K562 (cell line): ENCODE results near the gene QPRT. TPM values are rescaled to one million over a fixed set of nuclear protein-coding genes. Genes with fewer than 3 reads are reported as not detected.
A peak's percentile ranks its signal among the peaks of the same experiment; 100 is the strongest.

Experiments
- DACH1 ChIP-seq: fragments of 450-650 bp; IDR thresholded peaks from 2 replicates; pipeline ENCODE4 v1.6.1; 2018; ENCODE audit not compliant: partially characterized antibody
- GABPB1 ChIP-seq: sonication (generic); formaldehyde crosslinking; IDR thresholded peaks from 2 replicates; pipeline ENCODE4 v1.8.0; 2022; ENCODE audit warnings: mild to moderate bottlenecking, missing genetic modification reagents
- GABPB2 ChIP-seq: fragments of 250-450 bp; sonication (Bioruptor Pico); conservative IDR thresholded peaks from 2 replicates; pipeline ENCODE4 v1.5.1; 2021; ENCODE audit warnings: mild to moderate bottlenecking
- NCOR1 ChIP-seq: fragments of 450-650 bp; IDR thresholded peaks from 2 replicates; pipeline ENCODE4 v1.6.1; 2016; ENCODE audit warnings: mild to moderate bottlenecking, moderate library complexity
- PHB ChIP-seq: fragments of 250-450 bp; sonication (Bioruptor Pico); IDR thresholded peaks from 2 replicates; pipeline ENCODE4 v1.5.0; 2021
- PHF8 ChIP-seq: fragments of 200-600 bp; sonication (generic); IDR thresholded peaks from 2 replicates; pipeline ENCODE4 v1.6.1; 2012; ENCODE audit warnings: mixed run types, mild to moderate bottlenecking, inconsistent platforms, low read length, moderate library complexity, borderline replicate concordance
- RBM15 ChIP-seq: fragments of 200-400 bp; formaldehyde crosslinking; IDR thresholded peaks from 2 replicates; pipeline ENCODE4 v1.6.1; 2018; ENCODE audit warnings: mild to moderate bottlenecking, low read length, moderate library complexity; ENCODE audit not compliant: insufficient read depth
- SMARCB1 ChIP-seq: IDR thresholded peaks from 2 replicates; pipeline ENCODE4 v1.6.1; 2011; ENCODE audit warnings: improper control_type of control experiment, low read depth; ENCODE audit not compliant: insufficient read length
- ZFP36 ChIP-seq: fragments of 150-350 bp; IDR thresholded peaks from 2 replicates; pipeline ENCODE4 v1.6.1; 2018; ENCODE audit warnings: low read length, low read depth; ENCODE audit not compliant: partially characterized antibody
- ZNF146 ChIP-seq: IDR thresholded peaks from one replicate; pipeline ENCODE4 v1.6.1; 2018; ENCODE audit warnings: missing compliant biosample characterization; ENCODE audit not compliant: unreplicated experiment
- ZNF274 ChIP-seq: IDR thresholded peaks from 2 replicates; pipeline ENCODE4 v1.6.1; 2011; ENCODE audit warnings: low read depth, mild to moderate bottlenecking, low read length, moderate library complexity, borderline replicate concordance
- ZNF311 ChIP-seq: fragments of 250-450 bp; sonication (Bioruptor Pico); IDR thresholded peaks from 2 replicates; pipeline ENCODE4 v1.4.0; 2020; ENCODE audit warnings: mild to moderate bottlenecking, moderate library complexity
- ZNF551 ChIP-seq: fragments of 250-450 bp; sonication (Bioruptor Pico); IDR thresholded peaks from 2 replicates; pipeline ENCODE4 v1.5.0; 2021; ENCODE audit warnings: mild to moderate bottlenecking, moderate library complexity
- polyA plus RNA-seq, 8 experiments: library from polyadenylated mRNA; depleted of rRNA in 4 of 8; stranded (reverse) in 5 of 8; unstranded in 3 of 8; fragments of >200 nt; fragmentation: Nextera tagmentation in 2 of 8; fragmentation: Illumina TruSeq in 1 of 8; extraction: Ambion mirVana in 2 of 8; extraction: Trizol in 1 of 8; gene quantifications; 2 replicates each; pipeline versions ENCODE4 v1.2.1 to v1.2.3, GENCODE V29; 2011 to 2014; ENCODE audit warnings: inconsistent platforms in 1 of 8, missing spikeins in 1 of 8
- total RNA-seq, 7 experiments: library from RNA; depleted of rRNA in 6 of 7; stranded (reverse); fragments of >200 nt in 6 of 7; fragmentation: Illumina TruSeq in 2 of 7; extraction: Trizol in 2 of 7; gene quantifications; 2 replicates each; pipeline versions ENCODE4 v1.2.1 to v1.2.3, GENCODE V29; 2011 to 2021; ENCODE audit warnings: low replicate concordance in 1 of 7
- TF ChIP-seq, protein P1 (sequence below), 3 experiments: fragments of 200-800 bp in 1 of 3; sonication (Bioruptor generic) in 1 of 3; sonication (generic) in 1 of 3; formaldehyde crosslinking in 1 of 3; IDR thresholded peaks; 2 replicates each; pipeline versions ENCODE4 v1.6.1 to v1.8.0; 2016 to 2022; ENCODE audit warnings: mild to moderate bottlenecking in 2 of 3, missing compliant biosample characterization in 2 of 3, missing genetic modification characterization in 2 of 3, missing genetic modification reagents in 1 of 3
- TF ChIP-seq, protein P2 (sequence below): fragments of 250-450 bp; sonication (Bioruptor Pico); IDR thresholded peaks from 2 replicates; pipeline ENCODE4 v1.8.0; 2022; ENCODE audit warnings: inconsistent platforms, mild to moderate bottlenecking, moderate library complexity, borderline replicate concordance
- TF ChIP-seq, protein P3 (sequence below): fragments of 250-450 bp; sonication (Bioruptor Pico); IDR thresholded peaks from 2 replicates; pipeline ENCODE4 v1.9.0; 2021; ENCODE audit warnings: mild to moderate bottlenecking, inconsistent platforms
- TF ChIP-seq, protein P4 (sequence below): fragments of 250-450 bp; sonication (Bioruptor Pico); IDR thresholded peaks from 2 replicates; pipeline ENCODE4 v1.8.0; 2021; ENCODE audit warnings: moderate library complexity, mild to moderate bottlenecking, inconsistent platforms
- TF ChIP-seq, protein P5 (sequence below): sonication (generic); formaldehyde crosslinking; IDR thresholded peaks from 2 replicates; pipeline ENCODE4 v1.8.1; 2023; ENCODE audit warnings: mild to moderate bottlenecking, missing genetic modification reagents

QPRT gene
- total and polyA plus RNA-seq, 9 of the 15 experiments (the other 6 are each of a cell fraction or from before 2014, with no cell fraction given): 7.7 to 112 (median 64.1) TPM

DNA sequence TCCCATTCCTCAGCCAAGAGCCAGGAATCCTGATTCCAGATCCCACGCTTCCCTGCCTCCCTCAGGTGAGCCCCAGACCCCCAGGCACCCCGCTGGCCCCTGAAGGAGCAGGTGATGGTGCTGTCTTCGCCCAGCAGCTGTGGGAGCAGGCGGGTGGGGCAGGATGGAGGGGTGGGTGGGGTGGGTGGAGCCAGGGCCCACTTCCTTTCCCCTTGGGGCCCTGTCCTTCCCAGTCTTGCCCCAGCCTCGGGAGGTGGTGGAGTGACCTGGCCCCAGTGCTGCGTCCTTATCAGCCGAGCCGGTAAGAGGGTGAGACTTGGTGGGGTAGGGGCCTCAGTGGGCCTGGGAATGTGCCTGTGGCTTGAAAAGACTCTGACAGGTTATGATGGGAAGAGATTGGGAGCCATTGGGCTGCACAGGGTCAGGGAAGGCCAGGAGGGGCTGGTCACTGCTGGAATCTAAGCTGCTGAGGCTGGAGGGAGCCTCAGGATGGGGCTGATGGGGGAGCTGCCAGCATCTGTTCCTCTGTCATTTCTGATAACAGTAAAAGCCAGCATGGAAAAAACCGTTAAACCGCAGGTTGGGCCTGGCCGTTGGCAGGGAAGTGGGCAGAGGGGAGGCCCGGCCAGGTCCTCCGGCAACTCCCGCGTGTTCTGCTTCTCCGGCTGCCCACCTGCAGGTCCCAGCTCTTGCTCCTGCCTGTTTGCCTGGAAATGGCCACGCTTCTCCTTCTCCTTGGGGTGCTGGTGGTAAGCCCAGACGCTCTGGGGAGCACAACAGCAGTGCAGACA is 15.8 kb upstream of the QPRT start, which contains the start of gene SPN (continued):
- no peak for TF ChIP-seq ZNF146 (CRISPR knock-in tag)
- TF ChIP-seq, protein P1, sequence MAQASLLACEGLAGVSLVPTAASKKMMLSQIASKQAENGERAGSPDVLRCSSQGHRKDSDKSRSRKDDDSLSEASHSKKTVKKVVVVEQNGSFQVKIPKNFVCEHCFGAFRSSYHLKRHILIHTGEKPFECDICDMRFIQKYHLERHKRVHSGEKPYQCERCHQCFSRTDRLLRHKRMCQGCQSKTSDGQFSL (CRISPR knock-in tag; IDR thresholded peaks at IDR 0.05): peak; percentile 72
- TF ChIP-seq, protein P1 (tag; IDR thresholded peaks at IDR 0.05): peak in 1 of 2 experiments; percentile 55; a peak in 1 of 4 replicates
- no peak for TF ChIP-seq ZFP36
- no peak for TF ChIP-seq GABPB2 (CRISPR knock-in tag)
- no peak for TF ChIP-seq ZNF274
- TF ChIP-seq, protein P2, sequence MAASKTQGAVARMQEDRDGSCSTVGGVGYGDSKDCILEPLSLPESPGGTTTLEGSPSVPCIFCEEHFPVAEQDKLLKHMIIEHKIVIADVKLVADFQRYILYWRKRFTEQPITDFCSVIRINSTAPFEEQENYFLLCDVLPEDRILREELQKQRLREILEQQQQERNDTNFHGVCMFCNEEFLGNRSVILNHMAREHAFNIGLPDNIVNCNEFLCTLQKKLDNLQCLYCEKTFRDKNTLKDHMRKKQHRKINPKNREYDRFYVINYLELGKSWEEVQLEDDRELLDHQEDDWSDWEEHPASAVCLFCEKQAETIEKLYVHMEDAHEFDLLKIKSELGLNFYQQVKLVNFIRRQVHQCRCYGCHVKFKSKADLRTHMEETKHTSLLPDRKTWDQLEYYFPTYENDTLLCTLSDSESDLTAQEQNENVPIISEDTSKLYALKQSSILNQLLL: no peak
- TF ChIP-seq, protein P3, sequence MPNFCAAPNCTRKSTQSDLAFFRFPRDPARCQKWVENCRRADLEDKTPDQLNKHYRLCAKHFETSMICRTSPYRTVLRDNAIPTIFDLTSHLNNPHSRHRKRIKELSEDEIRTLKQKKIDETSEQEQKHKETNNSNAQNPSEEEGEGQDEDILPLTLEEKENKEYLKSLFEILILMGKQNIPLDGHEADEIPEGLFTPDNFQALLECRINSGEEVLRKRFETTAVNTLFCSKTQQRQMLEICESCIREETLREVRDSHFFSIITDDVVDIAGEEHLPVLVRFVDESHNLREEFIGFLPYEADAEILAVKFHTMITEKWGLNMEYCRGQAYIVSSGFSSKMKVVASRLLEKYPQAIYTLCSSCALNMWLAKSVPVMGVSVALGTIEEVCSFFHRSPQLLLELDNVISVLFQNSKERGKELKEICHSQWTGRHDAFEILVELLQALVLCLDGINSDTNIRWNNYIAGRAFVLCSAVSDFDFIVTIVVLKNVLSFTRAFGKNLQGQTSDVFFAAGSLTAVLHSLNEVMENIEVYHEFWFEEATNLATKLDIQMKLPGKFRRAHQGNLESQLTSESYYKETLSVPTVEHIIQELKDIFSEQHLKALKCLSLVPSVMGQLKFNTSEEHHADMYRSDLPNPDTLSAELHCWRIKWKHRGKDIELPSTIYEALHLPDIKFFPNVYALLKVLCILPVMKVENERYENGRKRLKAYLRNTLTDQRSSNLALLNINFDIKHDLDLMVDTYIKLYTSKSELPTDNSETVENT (CRISPR knock-in tag): no peak
- TF ChIP-seq PHB (CRISPR knock-in tag): no peak
- peak; percentile 91 for TF ChIP-seq NCOR1
- TF ChIP-seq, protein P4, sequence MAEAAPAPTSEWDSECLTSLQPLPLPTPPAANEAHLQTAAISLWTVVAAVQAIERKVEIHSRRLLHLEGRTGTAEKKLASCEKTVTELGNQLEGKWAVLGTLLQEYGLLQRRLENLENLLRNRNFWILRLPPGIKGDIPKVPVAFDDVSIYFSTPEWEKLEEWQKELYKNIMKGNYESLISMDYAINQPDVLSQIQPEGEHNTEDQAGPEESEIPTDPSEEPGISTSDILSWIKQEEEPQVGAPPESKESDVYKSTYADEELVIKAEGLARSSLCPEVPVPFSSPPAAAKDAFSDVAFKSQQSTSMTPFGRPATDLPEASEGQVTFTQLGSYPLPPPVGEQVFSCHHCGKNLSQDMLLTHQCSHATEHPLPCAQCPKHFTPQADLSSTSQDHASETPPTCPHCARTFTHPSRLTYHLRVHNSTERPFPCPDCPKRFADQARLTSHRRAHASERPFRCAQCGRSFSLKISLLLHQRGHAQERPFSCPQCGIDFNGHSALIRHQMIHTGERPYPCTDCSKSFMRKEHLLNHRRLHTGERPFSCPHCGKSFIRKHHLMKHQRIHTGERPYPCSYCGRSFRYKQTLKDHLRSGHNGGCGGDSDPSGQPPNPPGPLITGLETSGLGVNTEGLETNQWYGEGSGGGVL (CRISPR knock-in tag): no peak
- TF ChIP-seq GABPB1 (CRISPR knock-in tag): no peak; the same call in 1 of the 2 replicates
- TF ChIP-seq, protein P5, sequence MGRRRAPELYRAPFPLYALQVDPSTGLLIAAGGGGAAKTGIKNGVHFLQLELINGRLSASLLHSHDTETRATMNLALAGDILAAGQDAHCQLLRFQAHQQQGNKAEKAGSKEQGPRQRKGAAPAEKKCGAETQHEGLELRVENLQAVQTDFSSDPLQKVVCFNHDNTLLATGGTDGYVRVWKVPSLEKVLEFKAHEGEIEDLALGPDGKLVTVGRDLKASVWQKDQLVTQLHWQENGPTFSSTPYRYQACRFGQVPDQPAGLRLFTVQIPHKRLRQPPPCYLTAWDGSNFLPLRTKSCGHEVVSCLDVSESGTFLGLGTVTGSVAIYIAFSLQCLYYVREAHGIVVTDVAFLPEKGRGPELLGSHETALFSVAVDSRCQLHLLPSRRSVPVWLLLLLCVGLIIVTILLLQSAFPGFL (CRISPR knock-in tag): no peak
- no peak for TF ChIP-seq ZNF311 (CRISPR knock-in tag)
- no peak for TF ChIP-seq ZNF551 (CRISPR knock-in tag)
- TF ChIP-seq PHF8: peak; percentile 80; the same call in 1 of the 2 replicates
- TF ChIP-seq SMARCB1: no peak
- no peak for TF ChIP-seq RBM15
- no peak for TF ChIP-seq DACH1
